Esophagus squamous epithelium (tissue), 4 donors: ENCODE results near the gene ZNF474.

Experiments
- POLR2A ChIP-seq, 4 donors: fragments of 450-650 bp; IDR thresholded peaks; one replicate each; pipeline ENCODE4 v1.6.1; 2017; ENCODE audit warnings: antibody characterized with exemption in 4 of 4, mild to moderate bottlenecking in 4 of 4, moderate library complexity in 3 of 4
- TF ChIP-seq, protein P1 (sequence below), 6 experiments: fragments of 450-650 bp in 4 of 6; fragments of 200-600 bp in 2 of 6; sonication (generic) in 2 of 6; IDR thresholded peaks; one replicate each; pipeline ENCODE4 v1.5.1; 2016 to 2019; ENCODE audit warnings: antibody characterized with exemption in 6 of 6, mild to moderate bottlenecking in 4 of 6, moderate library complexity in 4 of 6

DNA sequence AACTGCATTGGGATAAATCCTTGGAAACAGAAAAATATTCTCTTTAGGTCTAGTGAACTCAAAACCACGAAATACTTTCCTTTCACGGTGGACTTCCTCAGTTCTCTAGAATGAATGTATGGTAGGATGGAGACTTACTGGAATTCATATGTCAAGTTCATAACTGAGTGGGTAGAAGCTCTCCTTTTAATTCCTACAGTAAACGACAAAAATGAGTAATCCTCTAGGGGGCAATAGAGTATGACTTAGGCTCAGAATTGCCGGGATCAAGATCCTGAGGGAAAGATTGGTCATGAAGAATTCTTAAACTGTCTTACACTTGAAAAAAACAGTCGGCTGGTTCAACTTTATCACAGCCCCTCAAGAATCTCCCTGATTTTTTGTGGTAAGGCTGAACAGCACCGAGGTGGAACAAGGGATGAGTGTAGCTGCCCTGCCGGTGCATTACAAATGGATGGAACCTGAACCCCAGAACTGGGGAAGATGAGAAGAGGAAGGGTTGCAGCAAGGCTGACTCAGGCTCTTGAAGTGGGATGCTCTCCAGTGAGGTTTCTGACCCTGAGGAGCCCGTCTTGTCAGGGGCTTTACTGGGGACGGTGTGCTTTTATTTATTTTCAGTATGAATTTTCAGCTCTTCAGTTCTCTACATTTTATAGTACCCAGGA lies 37.3 kb upstream of the ZNF474 start:
- TF ChIP-seq, protein P1, sequence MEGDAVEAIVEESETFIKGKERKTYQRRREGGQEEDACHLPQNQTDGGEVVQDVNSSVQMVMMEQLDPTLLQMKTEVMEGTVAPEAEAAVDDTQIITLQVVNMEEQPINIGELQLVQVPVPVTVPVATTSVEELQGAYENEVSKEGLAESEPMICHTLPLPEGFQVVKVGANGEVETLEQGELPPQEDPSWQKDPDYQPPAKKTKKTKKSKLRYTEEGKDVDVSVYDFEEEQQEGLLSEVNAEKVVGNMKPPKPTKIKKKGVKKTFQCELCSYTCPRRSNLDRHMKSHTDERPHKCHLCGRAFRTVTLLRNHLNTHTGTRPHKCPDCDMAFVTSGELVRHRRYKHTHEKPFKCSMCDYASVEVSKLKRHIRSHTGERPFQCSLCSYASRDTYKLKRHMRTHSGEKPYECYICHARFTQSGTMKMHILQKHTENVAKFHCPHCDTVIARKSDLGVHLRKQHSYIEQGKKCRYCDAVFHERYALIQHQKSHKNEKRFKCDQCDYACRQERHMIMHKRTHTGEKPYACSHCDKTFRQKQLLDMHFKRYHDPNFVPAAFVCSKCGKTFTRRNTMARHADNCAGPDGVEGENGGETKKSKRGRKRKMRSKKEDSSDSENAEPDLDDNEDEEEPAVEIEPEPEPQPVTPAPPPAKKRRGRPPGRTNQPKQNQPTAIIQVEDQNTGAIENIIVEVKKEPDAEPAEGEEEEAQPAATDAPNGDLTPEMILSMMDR (IDR thresholded peaks at IDR 0.05) = peak in 4 of 6 experiments; percentile 35 to 66 (median 48)
- no peak for TF ChIP-seq POLR2A (IDR thresholded peaks at IDR 0.05)
